Measurements from ENCODE around the gene PRX. TPM values are rescaled to one million over a fixed set of nuclear protein-coding genes. Genes with fewer than 3 reads are reported as not detected.
A peak's percentile ranks its signal among the peaks of the same experiment; 100 is the strongest.

The PRX gene
- total and polyA plus RNA-seq, 2 of the 4 experiments (the other 2 are of a cell fraction): 0.90 to 1.7 TPM

GRCh38 chr19:40394816-40395210 lies 18.4 kb downstream of the PRX start:
- in situ Hi-C loops (cut with MboI; ENCODE audit: low sequenced_read_pairs): no loop called here
- Histone ChIP-seq H2BK15ac (ENCODE audit: low read depth, low read length) (no peak overlapping the region), H3K9me1 (ENCODE audit: insufficient read depth, low read length) (no peaks in the 10 kb centered on the region), H3K9me3 (ENCODE audit: control insufficient read depth, insufficient read depth, low read length) (no peaks in the 10 kb centered on the region), H3K18ac (ENCODE audit: low read depth, low read length) (no peak overlapping the region), H3K4me2 (ENCODE audit: low read depth, low read length) (no peak overlapping the region), H3K36me3 (ENCODE audit: control insufficient read depth, insufficient read depth, low read length) (no peaks in the 10 kb centered on the region), H3K27ac (ENCODE audit: insufficient read depth, low read length) (no peak overlapping the region), H2BK5ac (ENCODE audit: low read depth, low read length, poor library complexity, severe bottlenecking) (no peak overlapping the region), H2AK5ac (ENCODE audit: low read depth, low read length) (no peak overlapping the region), H3K9ac (ENCODE audit: low read depth, low read length) (no peak overlapping the region), H2BK20ac (ENCODE audit: low read depth, low read length) (no peak overlapping the region), H3K4ac (ENCODE audit: low read depth, low read length) (no peak overlapping the region), H2BK120ac (ENCODE audit: low read depth, low read length) (no peak overlapping the region), H3K27me3 (ENCODE audit: control insufficient read depth, insufficient read depth, low read length) (no peaks in the 10 kb centered on the region), H4K20me1 (ENCODE audit: insufficient read depth, low read length) (no peaks in the 10 kb centered on the region), H3K23ac (ENCODE audit: low read depth, low read length) (no peak overlapping the region), H3K56ac (ENCODE audit: extremely low read depth, insufficient read depth, low read length) (no peak overlapping the region), H3K14ac (replicated peaks; ENCODE audit: low read depth, low read length) (no peak overlapping the region), H4K5ac (ENCODE audit: low read depth, low read length) (no peak overlapping the region), H4K8ac (ENCODE audit: low read depth in 2 of 2, low read length in 2 of 2) (no peak overlapping the region), H2AK9ac (replicated peaks; ENCODE audit: low read depth, low read length, poor library complexity) (peak overlapping the region; percentile 55), H2AFZ (replicated peaks; ENCODE audit: low read length, poor library complexity) (no peak overlapping the region), H3K79me1 (ENCODE audit: low read depth in 1 of 2, low read length in 2 of 2) (0 out of 4 replicates have a peak, but pooled peaks cover 0 to 3% of the 10 kb centered on the region in 2 experiments), H4K91ac (ENCODE audit: insufficient read depth, low read depth, low read length) (no peak overlapping the region), H3K4me3 (ENCODE audit: insufficient read depth, low read depth, low read length) (no peak overlapping the region), H3K4me1 (ENCODE audit: control insufficient read depth, insufficient read depth, low read length) (no peaks in the 10 kb centered on the region)
- WGBS, 2 experiments (ENCODE audit: extremely low coverage in 2 of 2, insufficient read length in 1 of 2): 73% methylated on average over 10 of the region's 13 CpGs; no CpG with 5 or more reads in 1 of the 2 experiments
- dilution Hi-C loops (cut with HindIII; ENCODE audit: low sequenced_read_pairs, unreplicated experiment): no loop called here
- ChIA-PET CTCF (no interaction called here), POLR2A (ENCODE audit: unreplicated experiment) (no interaction called here)
- TF ChIP-seq NFE2L2 (IDR thresholded peaks at IDR 0.05; ENCODE audit: low read depth, low read length) (no peak), RAD21 (IDR thresholded peaks at IDR 0.05; ENCODE audit: low read length) (no peak), MAFK (IDR thresholded peaks at IDR 0.05; ENCODE audit: low read depth, low read length) (no peak), MXI1 (IDR thresholded peaks at IDR 0.05; ENCODE audit: borderline replicate concordance, low read depth, low read length) (no peak), CEBPB (IDR thresholded peaks at IDR 0.05; ENCODE audit: low read depth, low read length) (no peak), RFX5 (IDR thresholded peaks at IDR 0.05; ENCODE audit: low read depth, low read length) (no peak), CHD1 (IDR thresholded peaks at IDR 0.05; ENCODE audit: low read depth, low read length) (no peak), ELK1 (IDR thresholded peaks at IDR 0.05; ENCODE audit: borderline replicate concordance, low read depth, low read length) (no peak), USF2 (IDR thresholded peaks at IDR 0.05; ENCODE audit: low read depth, low read length) (no peak), CTCF (conservative IDR thresholded peaks at IDR 0.05; ENCODE audit: low read depth, low read length) (no peak), POLR2A (IDR thresholded peaks at IDR 0.05; ENCODE audit: low read depth, low read length) (no peak), MAZ (IDR thresholded peaks at IDR 0.05; ENCODE audit: borderline replicate concordance, low read depth, low read length) (no peak), FOS (IDR thresholded peaks at IDR 0.05; ENCODE audit: low read depth, low read length) (no peak), BHLHE40 (IDR thresholded peaks at IDR 0.05; ENCODE audit: low read depth, low read length) (no peak), SMC3 (IDR thresholded peaks at IDR 0.05; ENCODE audit: low read depth, low read length) (no peak), RCOR1 (IDR thresholded peaks at IDR 0.05; ENCODE audit: insufficient replicate concordance, low read length) (no peak)
- DNase-seq (no peak), ATAC-seq (ENCODE audit: low read depth) (no peak)
- no TSS peak for BruUV-seq (replicated peaks)
- intact Hi-C loops (cut with micrococcal nuclease): no loop called here
